ENCODE results near the gene MMP24. TPM values are rescaled to one million over a fixed set of nuclear protein-coding genes. Genes with fewer than 3 reads are reported as not detected.

MMP24 gene
- total and polyA plus RNA-seq, 10 donors: 0.10 to 0.32 (median 0.18) TPM

GRCh38 chr20:35215066-35215956, 11.2 kb upstream of the MMP24 start:
- H3K9me3 ChIP-seq: no peaks in the 10 kb centered on the region
- WGBS, 5 donors: 83 to 88% (median 87%) methylated on average over 12 of the region's 12 CpGs
- H3K36me3 ChIP-seq: peaks cover 0 to 37% (median 0%) of the 10 kb centered on the region in 6 donors
- H3K4me1 ChIP-seq: no peaks in the 10 kb centered on the region
- no peak overlapping the region for H3K4me3 ChIP-seq
- TF ChIP-seq POLR2AphosphoS5 (IDR thresholded peaks at IDR 0.05): no peak
- TF ChIP-seq, protein P1, sequence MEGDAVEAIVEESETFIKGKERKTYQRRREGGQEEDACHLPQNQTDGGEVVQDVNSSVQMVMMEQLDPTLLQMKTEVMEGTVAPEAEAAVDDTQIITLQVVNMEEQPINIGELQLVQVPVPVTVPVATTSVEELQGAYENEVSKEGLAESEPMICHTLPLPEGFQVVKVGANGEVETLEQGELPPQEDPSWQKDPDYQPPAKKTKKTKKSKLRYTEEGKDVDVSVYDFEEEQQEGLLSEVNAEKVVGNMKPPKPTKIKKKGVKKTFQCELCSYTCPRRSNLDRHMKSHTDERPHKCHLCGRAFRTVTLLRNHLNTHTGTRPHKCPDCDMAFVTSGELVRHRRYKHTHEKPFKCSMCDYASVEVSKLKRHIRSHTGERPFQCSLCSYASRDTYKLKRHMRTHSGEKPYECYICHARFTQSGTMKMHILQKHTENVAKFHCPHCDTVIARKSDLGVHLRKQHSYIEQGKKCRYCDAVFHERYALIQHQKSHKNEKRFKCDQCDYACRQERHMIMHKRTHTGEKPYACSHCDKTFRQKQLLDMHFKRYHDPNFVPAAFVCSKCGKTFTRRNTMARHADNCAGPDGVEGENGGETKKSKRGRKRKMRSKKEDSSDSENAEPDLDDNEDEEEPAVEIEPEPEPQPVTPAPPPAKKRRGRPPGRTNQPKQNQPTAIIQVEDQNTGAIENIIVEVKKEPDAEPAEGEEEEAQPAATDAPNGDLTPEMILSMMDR (IDR thresholded peaks at IDR 0.05 in 8 of 11, conservative IDR thresholded peaks at IDR 0.05 in 3 of 11): no peak
- TF ChIP-seq POLR2A (IDR thresholded peaks at IDR 0.05): no peak
- H3K27me3 ChIP-seq (replicated peaks in 1 of 7): no peaks in the 10 kb centered on the region
- no peak for DNase-seq
- H3K27ac ChIP-seq: no peak overlapping the region
- intact Hi-C loops (cut with DNase I; ENCODE audit: low total_unique reads): no loop called here

DNA sequence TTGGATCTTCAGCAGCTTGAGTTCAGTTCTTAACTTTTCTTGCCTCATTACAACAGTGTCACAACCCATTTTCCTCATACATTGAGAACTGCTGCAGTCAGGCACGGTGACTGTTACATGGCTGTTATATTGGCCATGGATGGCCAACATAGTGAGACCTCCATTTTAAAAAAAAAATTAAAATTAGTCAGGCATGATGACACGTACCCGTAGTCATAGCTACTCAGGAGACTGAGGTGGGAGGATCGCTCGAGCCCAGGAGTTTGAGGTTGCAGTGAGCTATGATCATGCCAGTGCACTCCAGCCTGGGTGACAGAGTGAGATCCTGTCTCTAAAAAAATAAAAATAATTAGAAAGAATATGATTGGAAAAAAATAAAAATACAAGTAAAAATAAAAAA, 9.9 kb upstream of the MMP24 start:
- Histone ChIP-seq H3K4me1 (no peaks in the 10 kb centered on the region), H3K4me3 (no peak overlapping the region), H3K27ac (no peak overlapping the region), H3K9me3 (no peaks in the 10 kb centered on the region), H3K27me3 (replicated peaks in 1 of 7) (no peaks in the 10 kb centered on the region), H3K36me3 (peaks cover 0 to 31% (median 0%) of the 10 kb centered on the region in 6 donors)
- intact Hi-C loops (cut with DNase I; ENCODE audit: low total_unique reads): no loop called here
- TF ChIP-seq POLR2A (IDR thresholded peaks at IDR 0.05) (no peak), POLR2AphosphoS5 (IDR thresholded peaks at IDR 0.05) (no peak)
- TF ChIP-seq, protein P1 (IDR thresholded peaks at IDR 0.05 in 8 of 11, conservative IDR thresholded peaks at IDR 0.05 in 3 of 11): no peak
- DNase-seq: no peak
- 85 to 95% (median 90%) methylated on average over 5 of the region's 5 CpGs for WGBS, 5 donors

GRCh38 chr20:35223941-35224340, 2.5 kb upstream of the MMP24 start:
- H3K36me3 ChIP-seq: peaks cover 0 to 4% (median 0%) of the 10 kb centered on the region in 6 donors
- no peak for DNase-seq
- TF ChIP-seq POLR2AphosphoS5 (IDR thresholded peaks at IDR 0.05) (no peak), POLR2A (IDR thresholded peaks at IDR 0.05) (no peak)
- TF ChIP-seq, protein P1 (IDR thresholded peaks at IDR 0.05 in 8 of 11, conservative IDR thresholded peaks at IDR 0.05 in 3 of 11): no peak
- WGBS, 5 donors: 86 to 95% (median 91%) methylated on average over 5 of the region's 5 CpGs
- H3K4me1 ChIP-seq: peaks cover 0 to 20% (median 2%) of the 10 kb centered on the region in 6 donors
- no peak overlapping the region for H3K4me3 ChIP-seq
- H3K9me3 ChIP-seq: no peaks in the 10 kb centered on the region
- no peak overlapping the region for H3K27ac ChIP-seq
- intact Hi-C loops (cut with DNase I; ENCODE audit: low total_unique reads): no loop called here
- peaks cover 0 to 25% (median 9%) of the 10 kb centered on the region in 7 donors for H3K27me3 ChIP-seq (replicated peaks in 1 of 7)

GRCh38 chr20:35224536-35224935, 2.0 kb upstream of the MMP24 start:
- Histone ChIP-seq H3K27me3 (replicated peaks in 1 of 7) (peaks cover 0 to 25% (median 9%) of the 10 kb centered on the region in 7 donors), H3K27ac (no peak overlapping the region), H3K4me1 (peaks cover 0 to 20% (median 2%) of the 10 kb centered on the region in 6 donors), H3K4me3 (no peak overlapping the region), H3K9me3 (no peaks in the 10 kb centered on the region), H3K36me3 (peaks cover 0 to 4% (median 0%) of the 10 kb centered on the region in 6 donors)
- WGBS, 5 donors: 93 to 95% (median 93%) methylated on average over 5 of the region's 5 CpGs
- intact Hi-C loops (cut with DNase I; ENCODE audit: low total_unique reads): no loop called here
- DNase-seq: no peak
- TF ChIP-seq POLR2A (IDR thresholded peaks at IDR 0.05): no peak
- TF ChIP-seq, protein P1 (IDR thresholded peaks at IDR 0.05 in 8 of 11, conservative IDR thresholded peaks at IDR 0.05 in 3 of 11): no peak

All from spleen (tissue), 11 donors.